Activated CD4-positive, alpha-beta T cell treated with anti-CD3 and anti-CD28 coated beads, Interleukin-2, amount 50 U/mL, for 24 hours (primary cell): ENCODE data around the gene ALDH1L2.
A peak's percentile ranks its signal among the peaks of the same experiment; 100 is the strongest.
"Not testable (repeated sequence)": the region's sequence is repeated elsewhere in the genome, so short reads cannot be mapped to it uniquely, and the experiment has no call there.

Experiments used
- DNase-seq, 2 donors: peaks; one replicate each; pipeline ENCODE4 v3.0.0-alpha.2; 2020; ENCODE audit warnings: low read depth in 1 of 2, low spot score in 1 of 2

The ALDH1L2 gene

DNA sequence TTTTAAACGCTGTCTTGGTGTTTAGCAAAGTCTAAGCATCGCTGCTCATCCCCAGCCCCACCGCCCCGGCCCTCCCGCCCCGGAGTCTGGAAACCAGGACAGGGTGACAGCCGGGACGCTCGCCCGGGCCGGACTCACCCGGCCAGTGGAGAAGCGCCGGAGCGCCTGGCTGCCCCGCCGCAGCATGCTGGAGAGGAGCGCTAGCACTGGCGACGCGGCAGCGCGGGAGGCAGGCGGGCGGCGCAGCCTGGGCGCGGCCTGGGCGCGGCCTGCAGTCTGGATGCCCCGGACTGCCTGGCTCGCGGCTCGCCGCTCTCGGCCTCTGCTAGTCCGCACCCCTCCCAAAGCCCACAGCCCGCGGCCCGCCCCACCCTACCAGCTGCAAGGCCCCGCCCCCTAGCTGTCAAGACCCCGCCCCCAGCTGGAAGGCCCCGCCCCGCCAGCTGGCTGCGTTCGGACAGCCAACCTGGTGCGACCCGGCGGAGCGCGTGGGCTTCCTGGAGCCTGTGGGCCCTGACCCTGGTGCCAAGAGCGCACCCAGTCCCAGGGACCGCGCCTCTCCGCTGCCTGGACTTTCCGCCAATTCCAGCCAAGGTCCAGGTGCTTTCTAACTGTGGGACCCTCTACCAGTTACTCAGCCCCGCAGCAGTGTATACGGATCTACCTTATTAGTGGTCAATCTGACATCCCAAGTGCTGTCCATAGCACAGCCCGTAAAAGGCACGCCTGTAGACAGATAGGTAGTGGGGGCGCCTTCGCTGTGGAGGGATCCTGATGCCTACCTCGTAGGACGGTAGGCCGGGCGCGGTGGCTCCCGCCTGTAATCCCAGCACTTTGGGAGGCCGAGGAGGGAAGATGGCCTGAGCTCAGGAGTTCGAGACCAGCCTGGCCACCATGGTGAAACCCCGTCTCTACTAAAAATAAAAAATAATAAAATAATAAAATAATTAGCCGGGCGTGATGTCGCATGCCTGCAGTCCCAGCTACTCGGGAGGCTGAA lies at the start of gene ALDH1L2:
Gene ALDH1L2, minus strand, starts transcription at position 208 of the 1,000 bp plus-strand sequence. Its CDS starts 22 bp downstream, at position 186.
- peak in 1 of 2 donors; percentile 19 for DNase-seq

DNA sequence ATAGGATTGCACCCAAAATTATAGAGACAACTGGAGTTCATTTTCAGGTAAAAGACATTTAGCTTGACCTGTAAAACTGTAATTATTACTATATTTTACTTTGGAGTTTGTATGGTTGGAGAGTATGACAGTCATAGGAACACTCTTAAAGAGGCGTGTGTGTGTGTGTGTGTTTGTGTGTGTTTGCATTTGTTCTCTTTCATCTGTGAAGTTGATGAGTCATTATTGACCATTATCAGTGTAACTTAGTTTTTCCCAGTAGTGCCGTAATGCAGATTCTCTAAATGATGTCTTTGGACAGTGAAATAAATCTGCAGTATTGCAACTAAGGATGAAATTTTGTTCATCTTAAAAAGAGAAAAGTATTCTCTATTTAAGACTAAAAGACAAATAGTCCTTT lies 36.3 kb upstream of the ALDH1L2 start:
- DNase-seq, result no peak

DNA sequence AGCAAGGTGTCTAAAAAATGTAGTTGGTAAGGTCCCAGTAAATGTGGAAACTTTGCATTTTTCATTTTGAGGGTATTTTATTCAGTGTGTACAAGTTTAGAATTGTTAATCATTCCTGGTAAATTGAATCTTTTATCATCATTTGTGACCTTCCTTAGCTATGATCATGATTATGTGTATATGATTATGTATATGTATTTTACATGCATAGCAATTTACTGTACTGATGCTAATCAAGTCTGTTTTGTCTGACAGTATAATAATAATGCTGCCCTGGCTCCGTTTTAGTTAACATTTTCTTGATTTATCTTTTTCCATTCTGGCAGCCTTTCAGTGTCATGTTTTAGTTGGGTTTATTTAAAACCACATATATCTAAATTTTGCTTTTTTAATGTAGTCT lies 32.7 kb upstream of the ALDH1L2 start:
- DNase-seq, result no peak

DNA sequence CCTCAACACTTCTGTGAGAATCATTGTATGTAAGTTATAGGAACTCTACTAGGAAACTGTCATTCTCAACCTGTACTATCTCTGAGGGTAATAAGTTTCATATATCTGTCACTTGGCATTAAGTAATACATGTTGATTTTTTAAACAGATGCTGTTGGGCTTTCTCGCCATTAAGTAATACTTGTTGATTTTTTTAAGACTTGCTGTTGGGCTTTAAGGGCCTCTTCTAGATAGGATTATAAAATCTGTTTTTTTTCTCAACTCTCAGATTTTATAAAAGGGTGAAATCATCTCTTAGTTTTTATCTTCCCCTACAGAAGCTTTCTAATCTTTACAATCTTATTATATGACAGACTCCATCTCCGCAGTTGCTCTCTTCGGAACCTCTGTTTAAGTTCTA lies 28.8 kb upstream of the ALDH1L2 start:
- DNase-seq, result no peak

DNA sequence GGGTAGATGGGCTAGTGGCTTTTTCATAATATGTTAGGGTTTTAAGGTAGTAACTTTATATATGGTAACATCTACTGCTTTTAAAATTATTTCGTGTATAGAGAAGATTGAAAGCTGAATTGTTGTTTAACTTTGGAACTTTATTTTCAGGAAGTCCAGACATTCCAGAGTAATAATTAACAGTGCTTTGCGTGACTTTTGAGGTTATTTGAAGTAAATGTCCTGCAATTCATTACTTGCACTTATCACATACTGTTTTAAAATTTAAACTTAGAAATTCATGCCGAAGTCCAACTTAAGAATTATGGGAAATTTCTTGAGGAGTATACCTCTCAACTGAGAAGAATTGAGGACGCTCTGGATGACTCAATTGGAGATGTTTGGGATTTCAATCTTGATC lies 26.6 kb upstream of the ALDH1L2 start:
- DNase-seq, result no peak

DNA sequence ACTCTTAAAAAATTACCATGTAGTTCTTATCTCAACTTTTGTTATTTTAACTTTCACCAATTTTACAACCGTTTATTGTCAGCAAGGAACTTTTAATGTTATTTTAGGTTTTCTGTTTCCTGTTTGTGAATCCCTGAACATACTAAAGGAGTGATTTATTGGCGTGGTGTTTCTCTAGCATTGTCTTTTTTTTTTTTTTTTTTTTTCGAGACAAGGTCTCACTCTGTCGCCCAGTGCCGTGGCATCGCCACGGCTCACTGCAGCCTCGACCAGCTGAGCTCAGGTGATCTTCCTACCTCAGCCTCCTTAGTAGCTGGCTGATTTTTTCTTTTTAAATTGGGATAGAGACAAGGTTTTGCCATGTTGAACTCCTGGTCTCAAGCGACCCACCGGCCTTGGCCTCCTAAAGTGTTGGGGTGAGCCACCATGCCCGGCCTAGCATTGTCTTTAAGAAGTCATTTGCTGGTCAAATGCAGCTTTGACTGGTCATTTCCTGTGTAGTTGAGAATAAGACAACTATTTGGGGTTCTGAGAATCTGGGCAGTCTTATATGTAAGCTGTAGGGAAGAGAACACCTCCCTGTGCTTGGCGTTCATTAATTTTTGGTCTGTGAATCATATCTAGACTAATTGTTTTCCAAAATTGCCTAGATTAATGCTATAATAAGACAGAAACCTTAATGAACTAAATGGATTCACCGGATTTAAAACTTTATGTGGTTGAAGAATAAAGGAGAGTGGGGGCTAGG lies 25.4 kb upstream of the ALDH1L2 start:
- no peak for DNase-seq

DNA sequence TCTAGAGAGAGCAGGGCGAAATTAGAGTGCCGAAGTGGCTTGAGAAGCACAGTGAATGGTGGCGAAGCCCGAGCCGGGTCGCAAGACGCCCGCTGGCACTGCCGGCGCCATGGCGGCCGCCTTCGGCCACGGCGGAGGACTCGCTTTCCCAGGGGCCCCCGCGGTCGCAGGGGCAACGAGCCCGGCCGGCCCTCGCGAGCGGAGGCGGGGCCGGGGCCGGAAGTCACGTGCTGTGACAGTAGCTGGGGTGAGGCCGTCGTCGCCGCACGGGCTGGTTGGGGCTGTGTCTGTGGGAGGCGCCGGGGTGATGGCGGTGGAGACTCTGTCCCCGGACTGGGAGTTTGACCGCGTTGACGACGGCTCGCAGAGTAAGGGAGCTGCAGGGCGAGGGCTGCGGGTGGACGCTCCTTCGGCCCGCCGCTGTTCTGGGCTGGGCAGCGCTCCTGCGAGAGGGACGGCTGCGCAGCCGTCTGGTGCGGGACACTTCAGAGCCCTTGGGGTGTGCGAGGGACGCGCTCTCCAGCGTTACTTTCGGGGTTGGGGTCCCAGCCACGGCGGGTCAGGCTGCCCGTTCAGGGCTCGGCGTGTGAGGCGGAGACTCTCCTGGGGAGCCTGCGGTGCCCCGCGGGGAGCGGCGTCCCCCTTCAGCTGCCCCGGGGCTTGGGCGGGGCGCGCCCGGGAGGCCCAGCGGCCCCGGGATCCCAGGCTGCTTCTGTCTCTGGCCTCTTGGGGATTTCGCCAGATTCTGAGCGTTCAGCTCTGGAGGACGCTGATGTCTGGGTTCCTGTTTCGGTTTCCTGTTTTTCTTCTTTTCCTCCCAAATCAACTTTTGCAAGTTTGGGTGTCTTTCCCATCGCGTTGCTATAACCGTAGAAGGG lies 23.5 kb upstream of the ALDH1L2 start, which contains the start of gene WASHC4:
Gene WASHC4, plus strand, starts transcription at position 238 of the 878 bp plus-strand sequence. Its CDS starts 70 bp downstream, at position 308.
- DNase-seq, result peak; percentile 79 to 90

DNA sequence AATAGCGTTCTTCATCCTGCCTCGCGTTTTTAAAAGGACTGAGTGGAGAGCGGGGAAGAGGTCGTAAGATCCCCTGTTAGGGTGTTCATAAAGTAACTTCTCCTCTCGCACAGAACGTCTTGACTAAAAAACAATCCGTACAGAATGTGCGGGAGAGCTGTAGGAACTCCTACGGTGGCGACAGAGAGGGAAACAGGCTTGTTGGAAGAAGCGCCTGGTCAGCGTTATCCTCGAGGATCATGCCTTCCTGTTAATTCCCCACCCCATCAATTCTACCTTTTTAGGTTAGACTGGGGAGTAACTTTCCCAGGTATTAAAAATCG lies 22.9 kb upstream of the ALDH1L2 start:
- DNase-seq, result no peak

DNA sequence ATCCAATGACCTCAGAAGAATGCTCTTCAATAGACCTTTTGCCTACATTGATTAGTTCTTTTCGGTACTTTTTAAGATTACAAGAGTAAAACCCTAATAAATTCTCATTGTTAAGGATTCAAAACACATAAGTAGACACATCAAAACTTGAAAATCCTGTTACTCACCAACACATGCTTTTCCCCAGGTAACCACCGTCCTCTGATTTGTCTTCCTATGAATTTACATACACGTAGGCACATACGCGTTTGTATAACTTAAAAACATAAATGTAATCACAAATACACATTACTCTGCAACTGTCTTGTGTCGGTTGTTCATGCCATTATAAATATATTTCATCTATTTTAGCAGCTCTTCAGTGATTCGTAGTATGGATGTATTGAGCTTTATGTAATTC lies 22.4 kb upstream of the ALDH1L2 start:
- no peak for DNase-seq

DNA sequence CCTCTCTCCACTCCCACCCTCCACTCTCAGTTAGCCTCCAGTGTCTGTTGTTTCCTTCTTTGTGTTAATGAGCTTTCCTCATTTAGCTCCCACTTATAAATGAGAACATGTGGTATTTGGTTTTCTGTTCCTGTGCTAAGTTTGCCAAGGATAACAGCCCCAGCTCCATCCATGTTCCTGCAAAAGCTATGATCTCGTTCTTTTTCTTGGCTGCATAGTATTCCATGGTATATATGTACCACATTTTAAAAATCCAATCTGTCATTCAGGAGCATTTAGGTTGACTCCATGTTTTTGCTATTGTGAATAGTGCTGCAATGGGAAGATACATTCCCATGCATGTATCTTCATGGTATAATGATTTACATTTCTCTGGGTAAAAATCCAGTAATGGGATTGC lies 20.5 kb upstream of the ALDH1L2 start:
- no peak for DNase-seq

DNA sequence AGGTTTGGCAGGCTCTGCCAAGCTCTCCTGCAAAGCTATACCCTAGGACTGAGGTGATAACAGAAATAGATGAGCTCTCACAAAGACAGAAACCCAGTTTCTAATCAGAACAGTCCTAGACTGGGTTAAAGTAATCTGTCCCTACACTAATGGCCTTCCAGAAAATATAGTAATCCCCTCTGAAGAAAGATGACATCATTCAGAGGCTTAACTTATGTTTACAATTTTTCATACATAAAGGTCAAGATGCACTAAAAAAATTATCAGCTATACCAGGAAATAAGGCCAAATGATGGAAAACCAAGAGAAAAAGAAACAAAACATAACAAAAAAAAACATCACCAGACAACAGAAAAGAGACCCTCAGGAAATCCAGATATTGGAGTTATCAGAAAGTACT lies 18.4 kb upstream of the ALDH1L2 start:
- DNase-seq, result no peak

DNA sequence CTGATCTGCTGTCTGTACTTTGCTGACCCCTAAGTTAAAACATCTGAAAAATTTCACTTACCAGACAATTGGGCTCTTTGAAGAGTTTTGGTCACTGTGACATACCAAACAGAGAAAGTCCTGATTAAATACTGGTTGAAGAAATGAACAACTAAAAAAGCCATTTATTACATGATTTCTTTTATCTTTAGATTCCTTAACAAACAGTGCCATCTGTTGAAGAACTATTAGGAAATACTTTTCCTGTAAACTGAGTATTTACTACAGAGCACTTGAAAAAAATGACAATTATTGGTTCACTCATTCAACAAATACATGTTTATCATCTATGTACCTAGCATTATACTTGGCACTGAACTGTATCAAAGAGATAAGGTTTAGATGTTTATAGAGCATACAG lies 16.7 kb upstream of the ALDH1L2 start:
- no peak for DNase-seq

DNA sequence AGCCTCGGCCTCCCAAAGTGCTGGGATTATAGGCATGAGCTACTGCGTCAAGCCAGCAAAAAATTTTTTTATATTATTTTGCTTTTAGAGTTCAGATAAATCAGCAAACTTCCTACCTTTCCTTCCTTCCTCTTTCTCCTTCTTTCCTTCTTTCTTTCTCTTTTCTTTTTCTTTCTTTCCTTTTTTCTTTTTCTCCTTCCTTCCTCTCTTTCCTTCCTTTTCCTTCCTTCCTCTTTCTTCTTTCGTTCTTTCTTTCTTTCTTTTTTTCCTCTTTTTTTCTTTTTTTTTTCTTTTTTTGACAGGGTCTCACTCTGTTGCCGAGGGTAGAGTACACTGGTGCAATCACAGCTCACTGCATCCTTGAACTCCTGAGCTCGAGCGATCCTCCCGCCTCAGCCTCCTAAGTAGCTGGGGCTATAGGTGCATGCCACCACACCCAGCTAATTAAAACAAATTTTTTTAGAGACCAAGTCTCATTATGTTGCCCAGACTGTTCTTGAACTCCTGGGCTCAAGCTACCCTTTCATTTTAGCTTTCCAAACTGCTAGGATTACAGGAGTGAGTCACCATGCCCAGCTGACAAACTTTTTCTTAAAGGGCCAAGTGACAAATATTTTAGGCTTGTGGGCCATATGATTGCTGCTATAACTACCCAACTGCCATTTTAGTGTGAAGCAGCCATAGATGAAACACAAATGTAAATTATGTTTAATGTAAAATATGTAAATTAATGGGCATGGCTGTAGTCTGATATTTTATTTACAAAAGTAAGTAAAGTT lies 16.1 kb upstream of the ALDH1L2 start:
- no peak for DNase-seq

DNA sequence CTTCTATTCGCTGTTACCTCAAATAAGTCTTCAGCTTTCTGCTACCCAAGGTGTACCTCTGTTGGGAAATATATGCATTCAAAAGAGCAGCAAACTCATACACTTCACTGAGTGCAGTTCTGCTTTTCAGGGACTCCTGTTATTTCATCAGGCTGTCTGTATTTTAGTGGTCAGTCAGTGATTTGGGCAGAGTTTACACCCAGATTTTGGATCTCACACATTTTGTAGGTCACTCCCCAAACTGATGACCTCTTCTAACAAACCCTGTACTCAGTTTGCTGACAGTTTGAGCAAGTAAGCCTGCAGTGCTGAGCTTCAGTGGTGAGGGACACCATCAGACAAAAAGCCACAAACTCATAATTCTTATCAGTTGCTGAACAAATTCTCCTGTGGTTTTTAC lies 15.1 kb upstream of the ALDH1L2 start:
- no peak for DNase-seq

DNA sequence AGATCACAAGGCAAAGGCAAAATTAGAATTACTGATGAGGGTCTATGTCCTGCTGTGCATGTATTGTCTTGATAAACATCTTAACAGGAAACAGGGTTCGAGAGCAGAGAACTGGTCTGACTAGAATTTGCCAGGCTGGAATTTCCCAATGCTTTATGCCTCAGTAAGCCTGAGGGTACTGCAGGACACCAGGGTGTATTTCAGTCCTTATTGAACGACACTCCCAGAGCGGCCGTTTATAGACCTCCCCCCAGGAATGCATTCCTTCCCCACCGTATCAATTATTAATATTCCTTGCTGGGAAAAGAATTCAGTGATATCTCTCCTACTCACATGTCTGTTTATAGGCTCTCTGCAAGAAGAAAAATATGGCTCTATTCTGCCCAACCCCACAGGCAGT lies 11.1 kb upstream of the ALDH1L2 start:
- DNase-seq, result not testable (repeated sequence)

DNA sequence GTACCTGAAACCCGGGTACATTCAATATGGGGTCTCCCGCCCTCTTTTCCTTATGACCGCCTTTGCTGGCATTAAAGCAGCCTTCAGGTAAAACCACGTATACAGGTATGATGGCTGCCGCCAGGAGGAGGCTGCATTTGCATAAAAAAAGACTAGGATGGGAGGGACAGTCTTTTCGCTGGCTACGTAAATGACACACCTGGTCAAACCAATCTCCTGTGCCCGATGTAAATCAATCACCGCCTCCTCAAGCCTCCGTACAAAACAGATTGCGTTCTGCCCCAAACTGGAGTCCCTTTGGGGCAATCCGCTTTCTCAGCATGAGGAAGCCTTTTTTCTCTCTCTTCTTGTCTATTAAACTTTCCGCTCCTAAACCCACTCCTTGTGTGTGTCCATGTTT lies 8.1 kb upstream of the ALDH1L2 start:
- no peak for DNase-seq

DNA sequence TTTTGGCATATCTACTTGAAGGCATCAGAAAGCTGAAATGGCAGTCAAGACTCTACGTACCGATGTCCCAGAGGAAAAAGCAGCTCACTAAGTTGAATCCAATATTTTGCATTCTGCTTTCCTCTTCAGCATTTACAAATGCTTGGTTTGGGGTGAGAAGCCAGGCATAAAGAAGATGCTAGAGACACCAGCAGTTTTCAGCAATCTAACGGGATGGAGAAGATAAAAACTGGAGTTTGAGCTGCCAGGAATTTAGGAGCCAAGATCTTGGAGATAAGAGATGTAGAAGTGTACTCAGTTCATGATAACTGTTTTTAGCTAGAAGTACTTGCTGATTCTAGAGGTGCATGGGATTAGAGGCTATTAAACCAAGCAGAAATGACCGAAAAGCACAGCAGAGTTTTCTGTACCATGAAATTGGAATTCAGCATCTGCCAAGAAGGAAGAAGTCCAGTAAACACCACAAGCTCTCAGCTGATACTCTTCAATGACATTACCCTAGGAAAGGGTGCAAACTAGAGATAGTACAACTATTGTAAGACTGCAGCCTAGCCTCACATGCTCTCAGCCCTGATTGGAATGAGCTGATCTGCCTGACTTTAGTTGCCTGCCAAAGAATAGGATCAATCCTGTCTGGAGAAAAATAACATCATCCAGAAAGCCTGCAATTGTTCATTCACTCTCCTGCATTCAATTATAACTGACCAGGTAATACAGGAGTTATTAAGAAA lies 7.4 kb upstream of the ALDH1L2 start:
- DNase-seq, result no peak

DNA sequence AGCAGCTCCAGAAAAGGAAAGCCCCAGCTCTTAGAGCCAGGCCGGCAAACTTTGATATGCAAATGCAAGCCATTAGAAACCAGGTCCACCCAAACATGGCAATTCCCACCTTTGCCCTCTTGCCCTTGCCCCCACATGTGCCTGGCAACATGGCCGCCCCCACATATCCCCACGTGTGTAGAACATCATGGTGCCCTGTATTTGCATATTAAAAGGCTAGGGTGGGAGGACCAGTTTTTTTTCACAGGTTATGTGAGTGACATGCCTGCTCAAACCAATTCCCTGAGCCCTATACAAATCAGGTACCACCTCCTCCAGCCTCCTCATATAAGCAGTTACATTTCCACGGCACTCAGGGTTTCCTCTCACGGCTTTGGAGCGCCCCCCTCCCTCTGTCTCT lies 6.1 kb upstream of the ALDH1L2 start:
- no peak for DNase-seq

DNA sequence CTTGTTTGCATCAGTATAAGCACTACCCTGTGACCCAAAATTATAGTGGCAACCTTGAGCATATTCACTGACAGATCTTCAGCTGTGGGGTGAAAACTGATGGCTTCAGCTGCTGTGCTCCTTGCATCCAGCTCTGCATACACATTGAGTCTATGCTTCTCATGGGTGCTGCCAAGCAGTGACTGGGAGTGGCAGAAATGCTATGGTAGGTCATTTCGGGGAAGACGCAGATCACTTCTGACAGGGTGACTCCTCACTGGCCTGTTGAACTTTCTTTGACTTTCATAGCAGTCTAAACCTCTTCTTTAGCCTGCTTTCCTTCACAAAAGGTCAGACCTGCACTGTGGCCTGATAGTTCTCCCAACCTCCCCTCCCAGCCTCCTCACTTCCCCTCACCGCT lies 5.6 kb upstream of the ALDH1L2 start:
- no peak for DNase-seq

DNA sequence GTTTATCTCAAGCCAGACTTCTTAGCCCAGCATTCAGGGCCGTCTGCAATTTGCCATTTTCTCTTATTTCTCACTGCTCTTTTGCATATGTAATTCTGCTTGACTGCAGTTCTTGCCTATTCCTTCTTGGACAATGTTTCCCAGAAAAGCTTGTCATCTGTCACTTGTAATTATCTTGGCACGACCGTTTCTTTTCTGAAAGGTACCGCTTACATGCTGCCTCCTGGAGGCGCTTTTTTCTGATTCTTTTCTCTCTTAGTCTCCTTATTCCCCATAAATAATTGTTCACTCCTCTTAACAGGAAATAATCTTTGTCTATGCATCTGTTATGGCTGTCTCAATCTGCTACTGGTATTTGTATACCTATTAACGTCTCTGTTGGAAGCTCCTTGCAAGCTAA lies 1.2 kb upstream of the ALDH1L2 start:
- DNase-seq, result no peak
